DMS53 treated with DMSO at 0.1 percent for 48 hours (cell line): ENCODE data around the gene CYP1A2.

Source experiments
- DNase-seq: peaks from one replicate; lab custom pipeline; 2025; ENCODE audit not compliant: unreplicated experiment; lab: John Stamatoyannopoulos, UW

The CYP1A2 gene

GRCh38 chr15:74802862-74803447 lies 54.3 kb downstream of the CYP1A2 start:
- no peak for DNase-seq

GRCh38 chr15:74804935-74805334 lies 56.3 kb downstream of the CYP1A2 start:
- no peak for DNase-seq
